Measurements from ENCODE around the gene NIN.

GRCh38 chr14:50704454-50705010, 126.4 kb downstream of the NIN start:
- TF ChIP-seq, protein P1, sequence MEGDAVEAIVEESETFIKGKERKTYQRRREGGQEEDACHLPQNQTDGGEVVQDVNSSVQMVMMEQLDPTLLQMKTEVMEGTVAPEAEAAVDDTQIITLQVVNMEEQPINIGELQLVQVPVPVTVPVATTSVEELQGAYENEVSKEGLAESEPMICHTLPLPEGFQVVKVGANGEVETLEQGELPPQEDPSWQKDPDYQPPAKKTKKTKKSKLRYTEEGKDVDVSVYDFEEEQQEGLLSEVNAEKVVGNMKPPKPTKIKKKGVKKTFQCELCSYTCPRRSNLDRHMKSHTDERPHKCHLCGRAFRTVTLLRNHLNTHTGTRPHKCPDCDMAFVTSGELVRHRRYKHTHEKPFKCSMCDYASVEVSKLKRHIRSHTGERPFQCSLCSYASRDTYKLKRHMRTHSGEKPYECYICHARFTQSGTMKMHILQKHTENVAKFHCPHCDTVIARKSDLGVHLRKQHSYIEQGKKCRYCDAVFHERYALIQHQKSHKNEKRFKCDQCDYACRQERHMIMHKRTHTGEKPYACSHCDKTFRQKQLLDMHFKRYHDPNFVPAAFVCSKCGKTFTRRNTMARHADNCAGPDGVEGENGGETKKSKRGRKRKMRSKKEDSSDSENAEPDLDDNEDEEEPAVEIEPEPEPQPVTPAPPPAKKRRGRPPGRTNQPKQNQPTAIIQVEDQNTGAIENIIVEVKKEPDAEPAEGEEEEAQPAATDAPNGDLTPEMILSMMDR (IDR thresholded peaks at IDR 0.05): no peak
- TF ChIP-seq POLR2AphosphoS5 (IDR thresholded peaks at IDR 0.05; ENCODE audit: low read depth, low read length) (no peak), SIN3A (IDR thresholded peaks at IDR 0.05; ENCODE audit: borderline replicate concordance, insufficient read depth, low read depth, low read length) (no peak), TCF7L2 (IDR thresholded peaks at IDR 0.05; ENCODE audit: low read depth, low read length) (no peak)
- TF ChIP-seq, protein P2, sequence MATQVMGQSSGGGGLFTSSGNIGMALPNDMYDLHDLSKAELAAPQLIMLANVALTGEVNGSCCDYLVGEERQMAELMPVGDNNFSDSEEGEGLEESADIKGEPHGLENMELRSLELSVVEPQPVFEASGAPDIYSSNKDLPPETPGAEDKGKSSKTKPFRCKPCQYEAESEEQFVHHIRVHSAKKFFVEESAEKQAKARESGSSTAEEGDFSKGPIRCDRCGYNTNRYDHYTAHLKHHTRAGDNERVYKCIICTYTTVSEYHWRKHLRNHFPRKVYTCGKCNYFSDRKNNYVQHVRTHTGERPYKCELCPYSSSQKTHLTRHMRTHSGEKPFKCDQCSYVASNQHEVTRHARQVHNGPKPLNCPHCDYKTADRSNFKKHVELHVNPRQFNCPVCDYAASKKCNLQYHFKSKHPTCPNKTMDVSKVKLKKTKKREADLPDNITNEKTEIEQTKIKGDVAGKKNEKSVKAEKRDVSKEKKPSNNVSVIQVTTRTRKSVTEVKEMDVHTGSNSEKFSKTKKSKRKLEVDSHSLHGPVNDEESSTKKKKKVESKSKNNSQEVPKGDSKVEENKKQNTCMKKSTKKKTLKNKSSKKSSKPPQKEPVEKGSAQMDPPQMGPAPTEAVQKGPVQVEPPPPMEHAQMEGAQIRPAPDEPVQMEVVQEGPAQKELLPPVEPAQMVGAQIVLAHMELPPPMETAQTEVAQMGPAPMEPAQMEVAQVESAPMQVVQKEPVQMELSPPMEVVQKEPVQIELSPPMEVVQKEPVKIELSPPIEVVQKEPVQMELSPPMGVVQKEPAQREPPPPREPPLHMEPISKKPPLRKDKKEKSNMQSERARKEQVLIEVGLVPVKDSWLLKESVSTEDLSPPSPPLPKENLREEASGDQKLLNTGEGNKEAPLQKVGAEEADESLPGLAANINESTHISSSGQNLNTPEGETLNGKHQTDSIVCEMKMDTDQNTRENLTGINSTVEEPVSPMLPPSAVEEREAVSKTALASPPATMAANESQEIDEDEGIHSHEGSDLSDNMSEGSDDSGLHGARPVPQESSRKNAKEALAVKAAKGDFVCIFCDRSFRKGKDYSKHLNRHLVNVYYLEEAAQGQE (IDR thresholded peaks at IDR 0.05; ENCODE audit: insufficient read depth in 1 of 2, low read depth in 2 of 2, low read length in 1 of 2): no peak
